Activated CD8-positive, alpha-beta memory T cell treated with anti-CD3 and anti-CD28 coated beads for 1 hour (primary cell): ENCODE measurements around the gene KCNJ12.
"Not testable (repeated sequence)": the region's sequence is repeated elsewhere in the genome, so short reads cannot be mapped to it uniquely, and the experiment has no call there.

Experiments used
- DNase-seq, 2 donors: peaks; one replicate each; pipeline ENCODE4 v3.0.0-alpha.2; 2020; ENCODE audit warnings: low read depth in 1 of 2; ENCODE audit errors: extremely low read depth in 1 of 2

KCNJ12 gene

GRCh38 chr17:21418446-21419298, 42.5 kb downstream of the KCNJ12 start:
- DNase-seq, result no peak

- DNase-seq, result peak in 1 of 2 donors; percentile 30
Measured at GRCh38 chr17:21419299-21420239, 43.4 kb downstream of the KCNJ12 start.

- not testable (repeated sequence) for DNase-seq
Measured at GRCh38 chr17:21420503-21421090, 44.4 kb downstream of the KCNJ12 start.

- not testable (repeated sequence) for DNase-seq
Measured at GRCh38 chr17:21421421-21422310, 45.5 kb downstream of the KCNJ12 start.

- not testable (repeated sequence) for DNase-seq
Measured at GRCh38 chr17:21422311-21423189, 46.4 kb downstream of the KCNJ12 start.

GRCh38 chr17:21423190-21423493, 47.0 kb downstream of the KCNJ12 start:
- not testable (repeated sequence) for DNase-seq

- DNase-seq, result not testable (repeated sequence)
Measured at GRCh38 chr17:21424697-21425096, 48.5 kb downstream of the KCNJ12 start.

- no peak for DNase-seq
Measured at GRCh38 chr17:21425321-21425720, 49.2 kb downstream of the KCNJ12 start.

- DNase-seq, result no peak
Measured at GRCh38 chr17:21425736-21426135, 49.6 kb downstream of the KCNJ12 start.

GRCh38 chr17:21426246-21426645, 50.1 kb downstream of the KCNJ12 start:
- DNase-seq, result not testable (repeated sequence)

GRCh38 chr17:21426876-21427275, 50.7 kb downstream of the KCNJ12 start:
- DNase-seq, result not testable (repeated sequence)

- DNase-seq, result not testable (repeated sequence)
Measured at GRCh38 chr17:21427727-21428126, 51.6 kb downstream of the KCNJ12 start.

- not testable (repeated sequence) for DNase-seq
Measured at GRCh38 chr17:21428752-21429424, 52.7 kb downstream of the KCNJ12 start.

- DNase-seq, result not testable (repeated sequence)
Measured at GRCh38 chr17:21429921-21430628, 53.9 kb downstream of the KCNJ12 start.

- not testable (repeated sequence) for DNase-seq
Measured at GRCh38 chr17:21433971-21434370, 57.8 kb downstream of the KCNJ12 start.

GRCh38 chr17:21434976-21435375, 58.8 kb downstream of the KCNJ12 start:
- DNase-seq, result not testable (repeated sequence)

GRCh38 chr17:21436481-21436880, 60.3 kb downstream of the KCNJ12 start:
- DNase-seq, result not testable (repeated sequence)
